ENCODE measurements around the gene DHRSX. TPM values are rescaled to one million over a fixed set of nuclear protein-coding genes. Genes with fewer than 3 reads are reported as not detected.

DHRSX gene
- total RNA-seq, 2 donors from 2014 or later = 24.2 to 37.1 TPM

DNA sequence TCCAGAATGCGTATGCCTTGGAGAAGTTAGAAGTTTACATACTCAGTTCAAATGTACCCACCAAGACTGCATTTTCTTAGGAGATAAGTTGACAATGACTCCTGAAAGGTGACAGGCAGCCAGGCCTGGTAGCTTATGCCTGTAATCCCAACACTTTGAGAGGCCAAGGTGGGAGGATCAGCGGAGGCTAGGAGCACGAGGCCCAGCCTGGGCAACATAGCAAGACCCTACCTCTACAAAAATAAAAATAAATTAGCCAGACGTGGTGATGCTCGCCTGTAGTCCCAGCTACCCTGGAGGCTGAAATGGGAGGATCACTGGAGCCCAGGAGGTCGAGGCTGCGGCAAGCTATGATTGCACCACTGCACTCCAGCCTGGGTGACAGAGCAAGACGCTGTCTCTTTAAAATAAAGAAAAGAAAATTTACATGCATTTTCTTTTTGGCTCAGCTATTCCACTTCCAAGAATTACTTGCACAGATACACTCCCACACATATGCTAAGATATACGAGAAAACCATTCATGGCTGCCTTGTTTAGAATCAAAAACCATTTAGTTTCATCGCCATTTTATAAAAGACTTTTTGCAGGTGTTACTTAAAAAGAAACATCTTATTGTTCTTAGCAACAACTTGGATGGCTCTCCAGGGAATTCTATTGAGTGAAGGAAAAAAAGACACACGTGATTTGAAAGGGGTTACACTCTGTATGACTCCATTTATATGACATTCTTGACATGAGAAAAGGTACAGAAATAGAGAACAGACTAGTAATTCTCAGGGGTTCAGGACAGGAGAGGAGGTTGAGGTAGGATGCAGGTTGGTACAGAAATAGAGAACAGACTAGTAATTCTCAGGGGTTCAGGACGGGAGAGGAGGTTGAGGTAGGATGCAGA is 66.3 kb downstream of the DHRSX start:
- intact Hi-C loops (cut with DNase I) = no loop called here
- TF ChIP-seq POLR2A (IDR thresholded peaks at IDR 0.05) (no peak), POLR2AphosphoS5 (IDR thresholded peaks at IDR 0.05) (no peak)
- TF ChIP-seq, protein P1, sequence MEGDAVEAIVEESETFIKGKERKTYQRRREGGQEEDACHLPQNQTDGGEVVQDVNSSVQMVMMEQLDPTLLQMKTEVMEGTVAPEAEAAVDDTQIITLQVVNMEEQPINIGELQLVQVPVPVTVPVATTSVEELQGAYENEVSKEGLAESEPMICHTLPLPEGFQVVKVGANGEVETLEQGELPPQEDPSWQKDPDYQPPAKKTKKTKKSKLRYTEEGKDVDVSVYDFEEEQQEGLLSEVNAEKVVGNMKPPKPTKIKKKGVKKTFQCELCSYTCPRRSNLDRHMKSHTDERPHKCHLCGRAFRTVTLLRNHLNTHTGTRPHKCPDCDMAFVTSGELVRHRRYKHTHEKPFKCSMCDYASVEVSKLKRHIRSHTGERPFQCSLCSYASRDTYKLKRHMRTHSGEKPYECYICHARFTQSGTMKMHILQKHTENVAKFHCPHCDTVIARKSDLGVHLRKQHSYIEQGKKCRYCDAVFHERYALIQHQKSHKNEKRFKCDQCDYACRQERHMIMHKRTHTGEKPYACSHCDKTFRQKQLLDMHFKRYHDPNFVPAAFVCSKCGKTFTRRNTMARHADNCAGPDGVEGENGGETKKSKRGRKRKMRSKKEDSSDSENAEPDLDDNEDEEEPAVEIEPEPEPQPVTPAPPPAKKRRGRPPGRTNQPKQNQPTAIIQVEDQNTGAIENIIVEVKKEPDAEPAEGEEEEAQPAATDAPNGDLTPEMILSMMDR (IDR thresholded peaks at IDR 0.05) = no peak
- DNase-seq (ENCODE audit: low spot score) = no peak

DNA sequence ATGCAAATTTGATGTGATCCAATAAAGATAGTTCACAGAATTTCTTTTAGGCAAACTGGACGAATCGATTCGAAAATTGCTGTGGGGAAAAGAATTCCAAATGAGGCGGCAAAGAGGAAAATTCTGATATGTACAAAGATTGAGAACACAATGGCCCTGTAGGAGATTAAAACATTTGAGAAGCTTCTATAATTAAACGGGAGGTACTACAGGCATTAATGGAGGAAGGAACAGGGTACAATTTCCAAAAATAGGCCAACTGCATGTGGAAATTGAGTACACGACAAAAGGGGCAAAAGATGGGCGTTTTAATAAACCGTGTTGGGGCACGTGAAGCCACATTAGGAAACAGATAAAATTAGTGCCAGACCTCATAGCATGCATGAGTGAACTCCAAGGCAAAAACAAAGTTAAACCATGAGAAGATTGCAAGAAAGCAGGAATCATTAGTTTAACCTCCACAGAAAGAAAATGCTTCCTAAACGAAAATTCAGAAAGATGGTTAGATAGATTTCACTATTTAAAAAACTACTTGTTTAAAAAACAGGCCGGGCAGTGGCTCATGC is 68.4 kb downstream of the DHRSX start:
- WGBS = 65% methylated on average over 11 of the region's 11 CpGs
- intact Hi-C loops (cut with DNase I) = no loop called here
- no peaks in the 10 kb centered on the region for H3K4me1 ChIP-seq (replicated peaks)
- no peaks in the 10 kb centered on the region for H3K27me3 ChIP-seq (replicated peaks; ENCODE audit: insufficient read depth)
- TF ChIP-seq, protein P1 (IDR thresholded peaks at IDR 0.05) = no peak
- TF ChIP-seq POLR2A (IDR thresholded peaks at IDR 0.05) = no peak
- no peak for TF ChIP-seq POLR2AphosphoS5 (IDR thresholded peaks at IDR 0.05)
- no peaks in the 10 kb centered on the region for H3K9me3 ChIP-seq
- no peak overlapping the region for H3K4me3 ChIP-seq
- DNase-seq (ENCODE audit: low spot score) = no peak
- no peaks in the 10 kb centered on the region for H3K36me3 ChIP-seq
- no peak overlapping the region for H3K27ac ChIP-seq

More for the DNA sequence above, 66.3 kb downstream of the DHRSX start:
- H3K4me3 ChIP-seq = no peak overlapping the region
- 82% methylated on average over 12 of the region's 12 CpGs for WGBS
- no peaks in the 10 kb centered on the region for H3K4me1 ChIP-seq (replicated peaks)
- no peak overlapping the region for H3K27ac ChIP-seq
- no peaks in the 10 kb centered on the region for H3K36me3 ChIP-seq
- no peaks in the 10 kb centered on the region for H3K27me3 ChIP-seq (replicated peaks; ENCODE audit: insufficient read depth)
- H3K9me3 ChIP-seq = no peaks in the 10 kb centered on the region

DNA sequence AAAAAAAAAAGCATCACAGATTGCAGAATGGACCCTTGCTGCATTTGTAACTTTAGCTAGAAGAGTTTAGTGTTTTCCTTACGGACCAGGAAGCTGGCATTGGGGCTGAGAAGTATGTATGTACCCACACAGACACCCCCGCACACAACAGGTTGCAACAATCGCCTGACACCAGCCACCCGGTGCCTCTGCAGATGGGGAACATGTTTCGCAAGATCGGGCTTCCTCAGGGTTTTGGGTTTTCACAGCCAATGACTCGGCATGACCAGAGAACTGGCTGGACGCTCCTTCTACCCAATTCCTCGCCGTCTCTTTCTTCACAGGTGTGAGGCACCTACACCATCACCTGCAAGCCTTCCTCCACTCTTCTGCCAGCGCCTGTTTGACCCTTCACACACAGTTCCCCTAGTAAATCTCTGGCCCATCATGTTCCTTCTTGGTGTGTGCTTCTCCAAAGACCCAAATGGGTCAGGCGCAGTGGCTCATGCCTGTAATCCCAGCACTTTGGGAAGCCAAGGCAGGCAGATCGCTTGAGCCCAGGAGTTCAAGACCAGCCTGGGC is 70.4 kb downstream of the DHRSX start:
- H3K27ac ChIP-seq = no peak overlapping the region
- TF ChIP-seq POLR2A (IDR thresholded peaks at IDR 0.05) (no peak), POLR2AphosphoS5 (IDR thresholded peaks at IDR 0.05) (no peak)
- TF ChIP-seq, protein P1 (IDR thresholded peaks at IDR 0.05) = no peak
- H3K36me3 ChIP-seq = no peaks in the 10 kb centered on the region
- no peaks in the 10 kb centered on the region for H3K27me3 ChIP-seq (replicated peaks; ENCODE audit: insufficient read depth)
- no peak for DNase-seq (ENCODE audit: low spot score)
- no peaks in the 10 kb centered on the region for H3K9me3 ChIP-seq
- H3K4me3 ChIP-seq = no peak overlapping the region
- WGBS = 90% methylated on average over 13 of the region's 13 CpGs
- intact Hi-C loops (cut with DNase I) = no loop called here
- H3K4me1 ChIP-seq (replicated peaks) = no peaks in the 10 kb centered on the region

GRCh38 chrX:2427737-2428136 is 73.0 kb downstream of the DHRSX start:
- Histone ChIP-seq H3K36me3 (no peaks in the 10 kb centered on the region), H3K9me3 (no peaks in the 10 kb centered on the region), H3K4me1 (replicated peaks) (no peaks in the 10 kb centered on the region), H3K27me3 (replicated peaks; ENCODE audit: insufficient read depth) (no peaks in the 10 kb centered on the region), H3K4me3 (no peak overlapping the region), H3K27ac (no peak overlapping the region)
- TF ChIP-seq, protein P1 (IDR thresholded peaks at IDR 0.05) = no peak
- TF ChIP-seq POLR2AphosphoS5 (IDR thresholded peaks at IDR 0.05) (no peak), POLR2A (IDR thresholded peaks at IDR 0.05) (no peak)
- intact Hi-C loops (cut with DNase I) = no loop called here
- no peak for DNase-seq (ENCODE audit: low spot score)
- 99% methylated on average over 5 of the region's 5 CpGs for WGBS

Measured in prostate gland (tissue), 2 donors.